ENCODE measurements around the gene VSTM2L. TPM values are rescaled to one million over a fixed set of nuclear protein-coding genes. Genes with fewer than 3 reads are reported as not detected.
A peak's percentile ranks its signal among the peaks of the same experiment; 100 is the strongest.

VSTM2L gene
- total and polyA plus RNA-seq, 2 donors (not counting 1 experiment from before 2014, with no cell fraction given), result 0.66 to 1.7 TPM

DNA sequence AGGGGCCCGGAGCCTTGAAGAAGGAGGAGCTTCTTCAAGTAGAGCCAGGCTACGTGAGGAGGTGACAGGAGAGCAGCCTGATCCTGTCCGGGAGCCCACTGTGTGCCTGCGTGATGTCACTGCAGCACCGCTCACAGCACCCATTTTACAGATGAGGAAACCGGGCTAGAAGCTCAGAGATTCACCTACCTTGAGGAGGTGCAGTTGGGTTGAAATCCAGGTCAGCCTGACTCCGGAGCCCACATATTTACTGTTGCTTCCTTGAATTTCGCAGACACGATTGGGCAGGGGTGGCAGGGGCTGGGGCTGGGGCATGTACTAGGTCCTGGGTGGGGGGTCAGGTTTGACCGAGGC lies 12.5 kb downstream of the VSTM2L start:
- no peak for TF ChIP-seq EZH2 (IDR thresholded peaks at IDR 0.05; ENCODE audit: low read length, missing control alignments)
- TF ChIP-seq, protein P1, sequence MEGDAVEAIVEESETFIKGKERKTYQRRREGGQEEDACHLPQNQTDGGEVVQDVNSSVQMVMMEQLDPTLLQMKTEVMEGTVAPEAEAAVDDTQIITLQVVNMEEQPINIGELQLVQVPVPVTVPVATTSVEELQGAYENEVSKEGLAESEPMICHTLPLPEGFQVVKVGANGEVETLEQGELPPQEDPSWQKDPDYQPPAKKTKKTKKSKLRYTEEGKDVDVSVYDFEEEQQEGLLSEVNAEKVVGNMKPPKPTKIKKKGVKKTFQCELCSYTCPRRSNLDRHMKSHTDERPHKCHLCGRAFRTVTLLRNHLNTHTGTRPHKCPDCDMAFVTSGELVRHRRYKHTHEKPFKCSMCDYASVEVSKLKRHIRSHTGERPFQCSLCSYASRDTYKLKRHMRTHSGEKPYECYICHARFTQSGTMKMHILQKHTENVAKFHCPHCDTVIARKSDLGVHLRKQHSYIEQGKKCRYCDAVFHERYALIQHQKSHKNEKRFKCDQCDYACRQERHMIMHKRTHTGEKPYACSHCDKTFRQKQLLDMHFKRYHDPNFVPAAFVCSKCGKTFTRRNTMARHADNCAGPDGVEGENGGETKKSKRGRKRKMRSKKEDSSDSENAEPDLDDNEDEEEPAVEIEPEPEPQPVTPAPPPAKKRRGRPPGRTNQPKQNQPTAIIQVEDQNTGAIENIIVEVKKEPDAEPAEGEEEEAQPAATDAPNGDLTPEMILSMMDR (conservative IDR thresholded peaks at IDR 0.05 in 1 of 2, IDR thresholded peaks at IDR 0.05 in 1 of 2; ENCODE audit: low read depth in 1 of 2, low read length in 2 of 2), result no peak
- Histone ChIP-seq H3K9me3 (ENCODE audit: control insufficient read depth, insufficient read depth, low read depth, low read length) (no peaks in the 10 kb centered on the region), H3K9ac (ENCODE audit: insufficient read depth, low read length) (no peak overlapping the region), H3K79me2 (ENCODE audit: control insufficient read depth, insufficient read depth, low read length) (no peaks in the 10 kb centered on the region), H3K4me1 (ENCODE audit: control insufficient read depth, extremely low read depth, insufficient read depth, low read length) (no peaks in the 10 kb centered on the region), H3K27me3 (ENCODE audit: control insufficient read depth, insufficient read depth, low read length) (peaks cover 77% of the 10 kb centered on the region), H3K27ac (ENCODE audit: insufficient read depth, low read length) (no peak overlapping the region), H3K4me3 (replicated peaks in 1 of 4; ENCODE audit: control extremely low read depth in 1 of 4, insufficient read depth in 1 of 4, low read depth in 3 of 4, low read length in 4 of 4) (no peak overlapping the region), H3K4me2 (ENCODE audit: extremely low read depth, insufficient read depth, low read length) (no peak overlapping the region), H2AFZ (ENCODE audit: low read length) (no peak overlapping the region), H4K20me1 (ENCODE audit: control insufficient read depth, extremely low read depth, insufficient read depth, low read length) (no peaks in the 10 kb centered on the region), H3K36me3 (ENCODE audit: control insufficient read depth, insufficient read depth, low read length) (no peaks in the 10 kb centered on the region)
- no peak for DNase-seq (ENCODE audit: low read depth in 2 of 2)

DNA sequence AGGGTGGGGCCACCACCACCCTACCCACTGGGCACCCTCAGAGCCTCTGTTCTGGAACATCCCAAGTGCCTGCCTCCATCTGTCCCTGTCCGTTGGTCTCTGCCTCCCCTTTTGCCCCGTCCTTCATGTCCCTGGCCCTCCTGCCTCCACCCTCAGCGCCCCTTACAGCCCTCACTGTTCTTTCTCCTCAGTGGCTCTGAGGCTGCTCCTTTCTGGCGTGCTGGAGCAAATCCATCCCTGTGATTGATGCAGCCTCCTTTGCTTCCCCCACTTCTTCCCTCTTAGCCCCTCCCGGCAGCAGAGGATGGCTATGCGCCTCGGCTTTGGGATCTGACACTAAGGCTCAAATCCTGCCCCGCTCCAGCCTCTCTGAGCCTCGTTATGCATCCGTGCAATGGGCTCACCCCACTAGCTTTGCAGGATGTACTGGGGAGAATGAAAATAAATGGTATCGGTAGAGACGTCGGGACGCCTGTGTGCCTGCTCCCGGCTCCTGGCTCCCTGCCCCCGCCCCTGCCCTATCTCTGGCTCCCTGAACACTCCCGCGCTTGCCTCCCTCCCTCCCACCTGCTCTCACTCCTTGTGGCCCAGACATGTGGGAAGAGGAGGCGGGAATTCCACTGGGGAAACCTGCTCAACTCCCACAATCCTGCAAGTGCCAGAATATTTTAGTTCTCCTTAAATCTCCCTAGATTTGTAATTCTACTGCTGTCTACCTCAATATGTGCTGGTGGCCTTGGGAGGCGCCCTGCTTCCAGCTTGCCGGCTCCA lies 13.1 kb downstream of the VSTM2L start:
- H3K9me3 ChIP-seq (ENCODE audit: control insufficient read depth, insufficient read depth, low read depth, low read length), result no peaks in the 10 kb centered on the region
- H3K27me3 ChIP-seq (ENCODE audit: control insufficient read depth, insufficient read depth, low read length), result peaks cover 77% of the 10 kb centered on the region
- H3K4me1 ChIP-seq (ENCODE audit: control insufficient read depth, extremely low read depth, insufficient read depth, low read length), result no peaks in the 10 kb centered on the region
- no peaks in the 10 kb centered on the region for H4K20me1 ChIP-seq (ENCODE audit: control insufficient read depth, extremely low read depth, insufficient read depth, low read length)
- H3K9ac ChIP-seq (ENCODE audit: insufficient read depth, low read length), result no peak overlapping the region
- H3K4me3 ChIP-seq (replicated peaks in 1 of 4; ENCODE audit: control extremely low read depth in 1 of 4, insufficient read depth in 1 of 4, low read depth in 3 of 4, low read length in 4 of 4), result no peak overlapping the region
- no peak overlapping the region for H3K27ac ChIP-seq (ENCODE audit: insufficient read depth, low read length)
- H3K79me2 ChIP-seq (ENCODE audit: control insufficient read depth, insufficient read depth, low read length), result no peaks in the 10 kb centered on the region
- no peak overlapping the region for H2AFZ ChIP-seq (ENCODE audit: low read length)
- DNase-seq (ENCODE audit: low read depth in 2 of 2), result no peak
- no peak overlapping the region for H3K4me2 ChIP-seq (ENCODE audit: extremely low read depth, insufficient read depth, low read length)
- TF ChIP-seq, protein P1 (conservative IDR thresholded peaks at IDR 0.05 in 1 of 2, IDR thresholded peaks at IDR 0.05 in 1 of 2; ENCODE audit: low read depth in 1 of 2, low read length in 2 of 2), result no peak
- TF ChIP-seq EZH2 (IDR thresholded peaks at IDR 0.05; ENCODE audit: low read length, missing control alignments), result peak; percentile 71
- H3K36me3 ChIP-seq (ENCODE audit: control insufficient read depth, insufficient read depth, low read length), result no peaks in the 10 kb centered on the region

DNA sequence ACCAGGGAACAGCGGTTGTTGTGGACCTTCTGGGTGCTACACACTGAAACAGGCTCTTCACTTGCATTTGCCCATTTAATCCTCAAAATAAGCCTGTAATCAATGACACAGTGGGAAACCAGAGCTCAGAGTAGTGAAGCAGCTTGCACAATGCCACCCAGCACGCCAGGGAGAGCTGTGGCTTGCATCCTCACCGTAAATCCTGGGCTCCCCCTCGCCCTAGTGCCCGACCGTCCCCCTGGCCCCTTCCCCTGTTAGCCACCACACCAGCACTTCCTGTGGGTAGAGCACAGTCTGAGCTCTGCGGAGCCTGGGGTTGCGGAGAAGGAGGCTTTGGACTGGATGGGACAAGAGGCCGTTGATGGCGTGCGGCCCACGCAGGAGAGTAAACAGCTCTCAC lies 14.5 kb downstream of the VSTM2L start:
- no peaks in the 10 kb centered on the region for H3K4me1 ChIP-seq (ENCODE audit: control insufficient read depth, extremely low read depth, insufficient read depth, low read length)
- no peak overlapping the region for H3K4me2 ChIP-seq (ENCODE audit: extremely low read depth, insufficient read depth, low read length)
- H4K20me1 ChIP-seq (ENCODE audit: control insufficient read depth, extremely low read depth, insufficient read depth, low read length), result no peaks in the 10 kb centered on the region
- H3K27me3 ChIP-seq (ENCODE audit: control insufficient read depth, insufficient read depth, low read length), result peaks cover 65% of the 10 kb centered on the region
- no peak overlapping the region for H2AFZ ChIP-seq (ENCODE audit: low read length)
- DNase-seq (ENCODE audit: low read depth in 2 of 2), result no peak
- no peaks in the 10 kb centered on the region for H3K79me2 ChIP-seq (ENCODE audit: control insufficient read depth, insufficient read depth, low read length)
- no peak overlapping the region for H3K4me3 ChIP-seq (replicated peaks in 1 of 4; ENCODE audit: control extremely low read depth in 1 of 4, insufficient read depth in 1 of 4, low read depth in 3 of 4, low read length in 4 of 4)
- H3K36me3 ChIP-seq (ENCODE audit: control insufficient read depth, insufficient read depth, low read length), result no peaks in the 10 kb centered on the region
- no peak overlapping the region for H3K27ac ChIP-seq (ENCODE audit: insufficient read depth, low read length)
- TF ChIP-seq, protein P1 (conservative IDR thresholded peaks at IDR 0.05 in 1 of 2, IDR thresholded peaks at IDR 0.05 in 1 of 2; ENCODE audit: low read depth in 1 of 2, low read length in 2 of 2), result no peak
- no peak for TF ChIP-seq EZH2 (IDR thresholded peaks at IDR 0.05; ENCODE audit: low read length, missing control alignments)
- no peak overlapping the region for H3K9ac ChIP-seq (ENCODE audit: insufficient read depth, low read length)
- no peaks in the 10 kb centered on the region for H3K9me3 ChIP-seq (ENCODE audit: control insufficient read depth, insufficient read depth, low read depth, low read length)

All from fibroblast of lung (primary cell).